Stimulated activated CD8-positive, alpha-beta memory T cell treated with anti-CD3 and anti-CD28 coated beads, Interleukin-15, amount 100 ng/mL, for 4 hours (primary cell): Measurements from ENCODE around the gene IQSEC1.

Experiments
- DNase-seq, 2 donors: peaks; one replicate each; pipeline ENCODE4 v3.0.0-alpha.2; 2020; ENCODE audit warnings: low read depth in 2 of 2

The IQSEC1 gene

DNA sequence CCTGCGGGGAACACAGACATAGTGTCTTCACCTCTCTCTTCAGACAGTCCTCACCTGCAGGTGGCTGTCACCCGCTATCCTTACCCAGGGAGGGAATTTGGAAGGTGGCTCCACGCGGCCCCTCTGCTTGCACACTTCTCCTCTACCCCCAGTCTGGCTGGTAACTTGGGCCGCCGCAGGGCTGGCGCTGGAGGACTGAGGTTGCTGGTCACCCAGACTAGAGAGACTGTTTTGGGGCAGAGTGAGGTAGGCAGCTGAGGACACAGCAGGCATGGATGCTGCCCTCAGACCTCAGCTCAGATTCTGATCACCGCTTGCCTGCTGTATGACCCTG, 12.6 kb upstream of the IQSEC1 start:
- DNase-seq = no peak

DNA sequence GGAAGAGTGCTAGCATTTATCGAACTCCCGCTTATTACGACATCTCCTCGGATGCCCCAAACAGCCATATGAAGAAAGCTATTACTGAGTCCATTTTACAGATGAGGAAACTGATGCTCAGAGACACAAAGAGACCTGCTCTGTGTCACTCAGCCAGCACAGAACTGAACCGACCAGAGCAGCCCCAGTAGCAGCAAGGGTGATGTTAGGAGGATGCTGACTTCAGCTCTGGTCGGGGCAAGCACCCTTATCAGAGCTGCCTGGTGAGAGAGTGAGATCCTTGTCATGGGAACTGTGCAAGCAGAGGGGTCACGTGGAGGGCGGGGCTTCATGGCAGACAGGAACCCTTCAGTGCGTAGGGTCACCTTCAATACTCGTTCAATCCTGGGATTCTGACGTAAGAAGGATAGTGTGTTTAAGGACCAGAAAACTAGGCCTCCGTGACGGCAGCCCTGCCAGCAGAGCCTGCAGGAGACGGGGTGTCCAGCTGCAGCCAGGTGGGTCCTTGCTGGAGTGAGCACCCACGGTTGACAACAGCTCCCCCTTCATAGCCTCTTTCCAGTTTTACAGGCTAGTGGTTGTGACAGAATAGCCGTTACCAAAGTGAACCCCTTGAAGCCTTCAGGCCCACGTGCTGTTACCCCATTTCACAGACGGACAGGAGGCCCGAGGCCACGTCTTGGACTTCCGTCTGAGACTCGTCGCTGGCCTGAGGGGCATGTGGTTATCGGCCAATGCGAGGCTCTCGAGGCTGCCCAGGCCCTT, 12.0 kb upstream of the IQSEC1 start:
- no peak for DNase-seq

DNA sequence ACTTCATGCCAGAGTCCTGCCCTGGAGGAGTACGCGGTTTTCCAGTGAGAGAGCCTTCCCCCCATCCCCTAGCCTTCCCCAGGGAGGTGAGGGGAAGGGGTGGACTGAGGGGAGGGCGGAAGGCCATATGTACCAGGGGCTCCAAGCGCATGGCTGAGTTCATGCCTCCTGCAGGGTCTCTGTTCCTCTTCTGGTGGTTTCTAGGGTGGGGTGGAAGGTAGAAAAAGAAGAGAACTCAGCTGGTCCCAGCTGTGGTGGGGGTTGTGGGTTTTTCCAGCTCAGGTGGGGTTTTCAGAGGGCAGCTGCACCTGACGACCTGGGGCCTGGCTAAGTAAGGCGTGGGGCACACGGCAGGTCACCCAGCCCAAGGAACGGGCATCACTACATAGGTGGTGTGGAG, 10.7 kb upstream of the IQSEC1 start:
- no peak for DNase-seq

DNA sequence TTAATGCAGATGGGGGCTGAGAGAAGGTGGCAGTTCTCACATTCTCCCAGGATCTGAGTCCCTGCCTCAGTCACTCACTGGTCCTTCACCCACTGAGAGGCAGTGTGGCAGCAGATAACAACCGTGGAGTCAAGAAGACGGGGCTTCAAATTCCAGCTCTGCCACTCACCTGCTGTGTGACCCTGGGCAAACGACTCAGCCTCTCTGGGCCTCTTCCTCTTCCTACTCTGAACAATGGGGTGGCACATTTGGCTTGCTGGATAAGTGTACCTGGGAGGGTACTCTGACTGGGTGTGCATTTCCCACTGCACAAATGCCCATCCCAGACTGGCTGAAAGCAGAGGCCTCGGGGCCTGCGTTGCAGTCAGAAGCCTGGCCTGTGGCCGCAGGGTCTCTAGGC, 10.0 kb upstream of the IQSEC1 start:
- DNase-seq = no peak

DNA sequence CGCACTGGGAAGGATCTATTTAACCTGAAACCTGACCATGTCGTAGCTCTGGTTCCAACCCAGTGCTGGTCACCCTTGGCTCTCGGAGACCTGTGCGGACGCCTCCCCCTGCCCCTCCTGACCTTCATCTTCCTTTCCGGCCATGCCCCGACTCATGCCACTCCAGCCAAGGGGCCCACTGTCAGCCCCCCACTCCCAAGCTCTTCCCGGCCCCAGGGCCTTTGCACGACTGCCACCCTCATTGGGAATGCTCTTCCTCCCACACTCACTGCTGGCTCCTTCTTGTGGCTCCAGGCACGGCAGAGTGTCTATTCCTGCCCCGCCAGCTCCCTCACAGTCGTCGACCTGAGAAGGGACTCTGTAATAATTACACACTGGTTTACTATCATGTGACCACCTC, 9.4 kb upstream of the IQSEC1 start:
- DNase-seq = no peak

DNA sequence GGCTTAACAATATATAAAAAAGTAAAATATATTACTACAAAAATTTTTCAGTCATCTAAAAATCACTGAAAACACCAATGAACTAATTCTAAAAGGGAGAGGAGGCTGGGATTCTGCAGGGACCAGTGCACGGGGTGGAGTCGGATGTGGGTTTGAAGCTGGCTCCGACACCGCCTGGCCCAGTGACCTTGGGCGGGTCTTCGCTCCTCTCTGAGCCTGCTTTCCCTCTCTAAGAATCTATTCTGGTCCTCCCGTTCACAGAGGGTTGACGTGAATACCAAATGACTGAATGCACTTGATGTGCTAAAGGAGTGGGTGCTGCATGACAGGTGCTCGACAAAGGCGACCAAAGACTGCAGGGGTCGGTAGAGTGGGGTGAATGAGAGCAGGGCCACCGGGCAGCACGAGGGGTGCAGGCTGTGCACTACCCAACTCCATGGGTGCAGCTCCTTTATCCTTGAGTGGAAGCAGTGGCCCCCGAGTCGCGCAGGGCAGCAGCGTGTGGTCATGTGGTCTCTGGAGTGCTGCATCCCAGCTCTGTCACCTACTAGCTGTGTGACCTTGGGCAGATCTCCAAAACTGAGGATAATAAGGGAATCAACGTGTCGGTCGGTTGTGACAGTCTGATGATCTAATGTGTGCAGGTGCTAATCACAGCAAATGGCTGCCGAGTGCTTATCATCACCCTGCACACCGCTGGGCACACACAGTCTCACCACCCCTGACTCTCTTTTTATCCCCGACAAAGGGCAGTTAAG, 8.6 kb upstream of the IQSEC1 start:
- DNase-seq = no peak

DNA sequence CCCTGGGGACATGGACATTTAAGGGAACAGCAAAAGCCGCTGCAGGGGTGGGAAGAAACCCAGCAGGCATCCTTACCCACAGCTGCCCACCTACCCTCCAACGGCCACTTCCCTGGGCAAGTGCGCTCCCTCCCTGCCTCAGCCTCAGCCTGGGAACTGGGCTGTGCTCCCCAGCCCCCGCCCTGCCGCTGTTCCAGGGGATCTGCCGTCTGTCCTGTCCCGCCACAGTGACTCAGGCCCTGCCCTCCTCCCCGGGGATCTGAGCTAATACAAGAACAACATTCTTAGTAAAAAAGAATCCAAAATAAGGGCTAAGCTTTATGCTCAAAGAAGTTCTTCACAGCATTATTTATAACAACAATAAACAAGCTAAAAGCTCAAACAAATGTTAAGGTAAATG, 7.4 kb upstream of the IQSEC1 start:
- DNase-seq = no peak

DNA sequence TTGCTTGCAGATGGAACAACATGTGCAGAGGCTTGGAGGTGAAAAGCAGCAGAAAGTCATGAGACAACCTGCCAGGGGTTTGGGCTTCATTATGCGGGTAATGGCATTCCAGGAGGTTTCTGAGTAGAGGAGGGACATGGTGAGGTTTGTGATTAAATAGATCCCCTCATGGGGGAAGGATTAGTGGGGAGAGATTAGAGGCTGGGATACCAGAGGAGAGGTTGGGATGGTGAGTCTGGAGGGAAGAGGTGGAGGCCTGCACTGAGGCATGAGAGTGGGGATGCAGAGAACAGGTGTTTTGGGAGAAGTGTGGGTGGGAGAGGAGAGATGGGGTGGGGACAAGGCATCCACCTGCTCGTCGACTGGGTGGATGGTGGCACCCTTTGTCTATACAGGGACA, 6.8 kb upstream of the IQSEC1 start:
- no peak for DNase-seq

DNA sequence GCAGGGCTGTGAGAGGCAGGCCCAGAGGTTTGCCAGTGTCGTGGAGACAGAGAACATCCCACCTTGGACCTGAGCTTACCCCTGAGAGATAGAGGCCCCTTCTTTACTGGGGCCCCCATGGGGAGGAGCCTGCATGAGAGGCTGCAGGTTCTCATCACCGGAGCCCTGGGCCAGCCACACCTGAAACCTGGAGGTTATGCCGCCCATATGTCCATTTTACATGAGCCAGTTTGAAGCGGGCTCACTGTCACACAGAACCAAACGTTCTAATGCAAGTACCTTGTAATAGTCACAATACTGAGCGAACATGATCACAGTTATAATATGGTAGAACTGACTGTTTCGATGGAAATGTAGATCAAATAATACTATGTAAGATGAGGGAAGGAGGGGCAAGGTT, 6.3 kb upstream of the IQSEC1 start:
- no peak for DNase-seq

DNA sequence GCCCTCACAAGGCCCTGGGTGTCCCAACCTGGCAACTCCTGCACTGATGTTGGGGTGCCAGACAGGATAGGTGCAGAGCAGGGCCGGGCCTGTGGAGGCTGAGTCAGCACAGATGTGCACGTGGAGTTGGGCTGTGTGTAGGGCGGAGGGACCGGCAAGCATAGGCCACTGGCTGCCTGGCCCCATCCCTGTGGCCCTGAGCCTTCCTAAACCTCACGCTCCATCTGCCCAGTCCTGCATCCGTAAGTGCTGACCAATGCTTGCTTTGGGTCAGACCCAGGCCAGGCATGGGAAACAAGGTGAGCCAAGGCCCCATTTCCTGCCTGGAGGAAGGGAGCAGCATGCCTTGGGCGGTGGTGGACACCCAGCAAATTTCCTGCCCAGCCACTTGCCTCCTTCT, 5.8 kb upstream of the IQSEC1 start:
- no peak for DNase-seq

DNA sequence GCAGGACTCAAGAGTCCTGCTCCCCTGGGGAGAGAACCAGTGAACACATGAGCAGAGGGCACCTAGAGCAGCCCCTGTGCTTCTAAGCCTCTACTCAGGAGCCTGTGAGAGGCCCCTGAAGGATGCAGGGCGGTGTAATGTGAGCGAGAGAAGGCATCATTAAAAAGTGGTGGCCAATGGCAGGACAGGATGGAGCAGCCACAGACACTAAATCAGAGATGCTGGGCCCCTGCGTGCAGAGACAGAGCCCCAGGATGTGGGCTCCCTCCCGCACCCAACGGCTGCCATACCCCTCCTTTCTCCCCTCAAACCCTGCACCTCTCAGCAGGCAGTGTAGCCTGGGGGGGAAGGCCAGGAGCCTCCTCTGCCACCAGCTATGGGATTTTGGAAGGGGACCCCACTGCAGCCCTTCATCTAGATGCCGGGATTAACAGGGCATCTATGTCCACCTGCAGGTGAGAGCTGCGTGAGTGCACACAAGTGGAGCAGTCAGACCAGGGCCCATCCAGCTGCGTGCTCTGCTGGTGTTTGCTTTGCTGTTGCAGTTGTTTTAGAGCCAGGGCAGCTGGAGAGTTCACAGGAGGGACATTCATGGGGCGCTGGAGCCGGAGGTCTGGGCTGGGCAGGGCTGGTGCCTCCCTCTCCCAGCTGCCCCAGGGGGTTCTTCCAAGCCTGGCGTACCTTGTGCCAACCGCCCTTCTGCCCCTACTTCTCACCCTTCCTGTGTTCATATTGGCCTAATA, 5.1 kb upstream of the IQSEC1 start:
- DNase-seq = no peak

DNA sequence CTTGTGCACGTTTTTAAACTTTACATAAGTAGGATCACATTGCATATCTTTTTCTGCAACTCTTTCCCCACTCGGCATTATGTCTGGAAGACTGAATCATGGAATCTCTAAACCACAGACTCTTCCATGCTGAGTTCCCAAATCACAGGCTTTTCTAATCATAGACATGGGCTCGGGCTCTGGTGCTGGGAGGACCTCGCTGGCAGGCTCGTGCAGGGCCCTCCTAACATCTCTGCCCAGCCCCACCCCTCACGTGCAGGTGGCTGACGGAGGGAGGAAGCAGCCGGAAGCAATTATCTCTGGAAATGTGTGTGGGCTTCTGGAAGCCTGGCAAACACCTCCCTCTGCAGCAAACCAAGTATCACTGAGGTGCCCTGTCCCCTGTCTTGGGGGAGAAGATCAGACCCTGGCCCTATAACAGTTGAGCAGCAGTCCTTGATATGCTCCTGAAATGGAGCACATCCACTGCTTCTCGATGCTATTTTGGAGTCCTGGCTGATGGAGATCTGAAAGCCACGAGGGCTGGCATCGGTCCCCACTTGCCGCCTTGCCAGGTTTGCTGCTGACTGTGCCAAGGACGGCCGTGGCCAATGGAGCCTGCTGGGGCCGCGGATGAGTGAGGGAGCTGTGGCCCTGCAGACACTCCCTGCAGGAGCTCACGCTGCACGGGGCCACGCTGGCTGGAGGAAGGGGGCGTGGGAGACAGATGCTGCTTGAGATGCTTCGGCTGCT, 4.4 kb upstream of the IQSEC1 start:
- DNase-seq = no peak

DNA sequence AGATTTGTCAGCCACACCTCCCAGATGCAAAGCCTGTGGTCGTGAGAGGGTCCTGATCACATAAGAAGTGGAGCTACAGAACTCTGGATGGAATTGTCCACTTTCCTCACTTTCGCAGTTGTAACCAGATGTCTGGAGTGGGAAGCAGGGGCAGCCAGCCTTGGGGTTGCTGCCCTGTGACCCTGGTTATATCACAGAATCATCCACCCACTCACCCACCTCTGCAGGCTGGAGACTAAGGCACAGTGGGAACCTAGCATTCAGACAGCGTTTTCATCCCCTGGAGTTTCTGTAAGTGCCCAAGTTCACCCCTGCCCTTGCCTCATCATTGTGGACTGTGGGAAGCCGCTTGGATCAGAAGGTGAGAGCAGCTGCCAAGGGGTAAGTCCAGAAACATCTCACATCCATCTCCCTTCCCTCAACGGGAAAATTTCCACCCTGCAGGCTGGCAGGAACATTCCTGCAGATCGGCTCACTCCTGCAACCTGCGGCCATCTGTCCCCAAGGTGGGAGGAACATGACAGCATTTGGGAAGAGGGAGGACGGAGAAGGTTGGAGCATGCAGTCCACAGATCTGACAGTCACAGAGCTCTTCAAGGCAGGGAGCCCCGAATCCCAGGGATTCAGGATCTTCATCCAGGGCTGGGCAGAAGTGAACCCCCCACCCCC, 2.9 kb upstream of the IQSEC1 start:
- DNase-seq = no peak

DNA sequence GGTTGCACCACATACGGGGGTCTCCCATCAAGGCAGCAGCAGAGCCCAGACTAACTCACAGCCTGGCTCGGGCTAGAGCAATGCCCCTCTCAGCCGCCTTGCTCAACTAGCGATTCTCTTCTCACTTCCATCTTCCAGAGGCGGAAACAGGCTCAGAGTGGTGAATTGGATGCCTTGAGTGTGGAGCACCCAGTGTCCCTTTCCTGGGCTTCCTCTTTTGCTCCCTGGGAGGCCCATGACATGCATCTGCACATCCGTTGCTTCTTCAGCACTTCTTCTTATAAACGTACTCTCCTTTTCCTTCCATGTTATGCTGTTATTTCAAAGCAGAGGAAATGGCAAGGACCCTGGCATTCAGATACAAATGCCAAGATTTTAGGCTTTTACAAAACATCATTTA, 2.1 kb upstream of the IQSEC1 start:
- no peak for DNase-seq

DNA sequence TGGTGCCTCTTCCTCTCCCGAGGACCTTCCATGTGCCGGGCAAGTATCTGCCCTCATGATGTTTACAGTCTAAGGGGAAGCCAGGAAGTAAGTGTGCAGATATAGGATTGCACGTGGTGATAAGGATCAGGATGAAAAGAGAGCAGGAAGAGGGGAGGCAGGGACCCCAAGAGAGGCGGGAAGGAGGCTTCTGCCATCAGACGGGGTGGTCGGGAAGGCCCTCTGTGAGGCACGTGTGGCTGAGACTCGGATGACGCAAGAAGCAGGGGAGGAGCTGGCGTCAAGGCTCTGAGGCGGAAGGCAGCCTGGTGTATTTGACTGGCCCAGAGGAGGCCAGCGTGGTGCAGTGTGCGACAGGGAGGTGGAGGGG, 762 bp upstream of the IQSEC1 start:
- no peak for DNase-seq

DNA sequence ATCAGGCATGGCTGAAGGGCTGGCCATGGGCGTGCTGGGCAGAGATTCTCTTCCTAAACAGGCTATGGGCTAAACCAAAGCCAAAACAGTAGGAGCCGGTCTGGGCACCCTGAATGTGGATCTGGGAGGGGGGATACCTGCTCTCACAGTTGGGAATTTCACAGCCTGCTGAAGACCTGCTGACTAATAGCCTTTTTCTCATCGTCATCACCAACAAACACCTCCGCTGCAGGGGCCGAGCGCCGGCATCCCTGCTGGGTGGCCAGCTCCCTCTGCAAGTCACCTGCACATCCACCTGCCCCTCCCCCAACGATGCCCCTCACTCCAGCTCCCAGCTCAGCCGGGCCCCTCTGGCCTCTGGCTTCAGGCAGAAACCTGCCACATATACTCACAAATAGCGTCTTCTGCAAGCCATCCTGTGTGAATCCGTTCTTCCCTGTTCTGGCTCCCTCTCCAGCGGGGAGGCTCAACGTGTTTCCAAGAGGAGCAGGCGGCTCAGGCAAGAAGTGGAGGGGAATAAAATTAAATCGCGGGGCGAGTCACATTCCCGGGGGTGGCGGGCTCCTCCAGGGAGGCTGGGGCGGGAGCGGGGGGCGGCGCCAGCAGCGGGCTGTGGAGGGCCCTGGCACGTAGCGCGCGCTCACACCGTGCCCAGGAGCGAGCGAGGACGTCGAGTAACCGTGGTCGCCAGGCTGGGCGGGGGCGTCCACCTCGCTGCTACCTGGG, 466 bp downstream of the IQSEC1 start:
- no peak for DNase-seq

DNA sequence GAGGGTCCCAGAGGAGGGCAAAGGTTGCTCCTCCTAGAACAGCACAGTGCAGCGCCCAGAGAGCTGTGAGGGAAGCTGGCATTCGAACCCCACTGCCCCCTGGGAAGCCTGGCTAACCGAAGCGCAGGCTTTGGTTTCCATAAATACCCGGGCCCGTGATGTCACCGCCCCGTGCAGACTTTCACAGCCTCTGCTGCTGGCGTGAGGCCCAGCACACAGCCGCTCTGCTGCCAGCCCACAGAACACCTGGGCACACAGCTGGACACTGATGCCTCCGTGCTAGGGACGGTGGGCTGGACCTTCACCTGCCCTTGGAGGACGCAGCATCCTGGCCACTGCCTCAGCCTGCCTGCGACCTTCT, 1.0 kb downstream of the IQSEC1 start:
- DNase-seq = no peak

DNA sequence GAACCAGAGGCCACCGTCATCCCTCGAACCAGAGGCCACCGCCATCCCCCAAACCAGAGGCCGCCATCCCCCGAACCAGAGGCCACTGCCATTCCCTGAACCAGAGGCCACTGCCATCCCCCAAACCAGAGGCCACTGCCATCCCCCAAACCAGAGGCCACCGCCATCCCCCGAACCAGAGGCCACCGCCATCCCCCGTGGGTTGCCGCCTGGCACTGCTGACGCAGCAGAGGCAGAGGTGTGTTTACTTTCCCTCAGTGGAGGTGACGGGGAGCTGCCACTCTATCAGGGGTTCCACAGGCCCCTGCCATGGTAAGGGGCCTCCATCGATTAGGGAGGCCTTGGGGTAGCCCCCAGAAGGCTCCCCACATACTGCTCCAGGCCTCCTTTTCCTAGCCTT, 1.5 kb downstream of the IQSEC1 start:
- DNase-seq = no peak

DNA sequence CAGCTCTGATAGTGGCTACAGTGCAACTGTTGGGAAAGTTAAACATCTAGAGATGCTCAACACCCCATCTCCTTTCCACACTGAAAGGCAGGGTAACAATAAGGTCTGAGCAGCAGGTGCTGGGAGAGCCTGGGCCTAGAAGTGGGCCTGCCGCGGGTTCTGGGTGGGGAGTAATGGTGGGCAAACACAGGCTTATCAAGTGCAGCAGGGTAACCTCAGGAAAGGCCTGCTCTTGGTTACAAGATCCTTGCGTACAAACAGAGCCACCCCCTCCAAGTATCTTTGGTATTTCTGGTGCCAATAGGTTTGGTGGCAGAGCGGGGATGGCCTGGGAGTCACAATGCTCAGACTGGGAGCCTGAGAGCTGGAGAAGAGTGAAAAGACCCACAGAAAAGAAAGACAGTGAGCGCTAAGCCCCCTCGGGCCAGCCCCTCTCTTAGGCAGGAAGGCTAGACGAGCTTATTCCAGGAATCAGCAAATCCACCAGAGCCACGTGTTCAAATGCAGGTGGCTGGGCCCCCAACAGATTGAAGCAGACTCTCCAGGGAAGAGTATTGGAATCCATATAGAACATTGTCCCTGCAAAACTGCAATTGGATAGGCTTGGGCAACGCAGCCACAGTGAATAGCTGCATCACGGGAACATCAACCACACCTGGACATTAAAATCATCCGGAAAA, 2.7 kb downstream of the IQSEC1 start:
- no peak for DNase-seq

DNA sequence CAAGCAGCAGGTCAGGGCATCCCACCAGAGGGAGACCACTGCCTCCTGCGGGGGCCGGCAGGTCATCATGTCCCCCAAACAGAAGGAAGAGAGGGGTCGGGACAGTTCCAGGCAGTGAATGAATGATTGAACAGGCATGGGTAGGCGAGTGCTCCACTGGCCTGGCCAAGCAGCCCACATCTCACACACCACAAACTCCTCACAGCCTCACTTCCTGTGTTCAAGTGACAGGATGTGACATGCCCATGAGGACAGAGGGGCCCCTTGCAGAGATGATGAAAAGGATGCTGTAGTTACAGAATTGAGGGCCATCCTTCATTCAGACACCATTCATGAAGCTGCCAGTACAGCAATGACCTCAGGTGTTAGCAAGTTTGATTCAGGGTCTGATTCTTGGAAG, 3.7 kb downstream of the IQSEC1 start:
- peak in 1 of 2 donors; percentile 26 for DNase-seq
